ENCODE results near the gene CISD3.
A peak's percentile ranks its signal among the peaks of the same experiment; 100 is the strongest.

CISD3 gene

GRCh38 chr17:38747463-38748148, 17.5 kb downstream of the CISD3 start:
- FAIRE-seq (no peak), DNase-seq (ENCODE audit: insufficient read length, low spot score) (no peak)
- peak; percentile 13 for TF ChIP-seq CTCF (IDR thresholded peaks at IDR 0.05; ENCODE audit: insufficient read depth, missing control alignments)

GRCh38 chr17:38748149-38748891, 18.2 kb downstream of the CISD3 start, which contains the start of gene PCGF2:
PCGF2 (minus strand) TSS chr17:38748336; CDS start chr17:38740402, 7,934 bp downstream.
- no peak for TF ChIP-seq CTCF (IDR thresholded peaks at IDR 0.05; ENCODE audit: insufficient read depth, missing control alignments)
- FAIRE-seq: no peak
- DNase-seq (ENCODE audit: insufficient read length, low spot score): peak; percentile 68

GRCh38 chr17:38748892-38749222, 18.7 kb downstream of the CISD3 start:
- FAIRE-seq: no peak
- no peak for DNase-seq (ENCODE audit: insufficient read length, low spot score)

GRCh38 chr17:38749223-38750043, 19.3 kb downstream of the CISD3 start:
- FAIRE-seq (no peak), DNase-seq (ENCODE audit: insufficient read length, low spot score) (no peak)
- no peak for TF ChIP-seq CTCF (IDR thresholded peaks at IDR 0.05; ENCODE audit: insufficient read depth, missing control alignments)

More at GRCh38 chr17:38748892-38749222, 18.7 kb downstream of the CISD3 start:
- TF ChIP-seq CTCF (IDR thresholded peaks at IDR 0.05; ENCODE audit: insufficient read depth, missing control alignments): no peak

- FAIRE-seq (no peak), DNase-seq (ENCODE audit: insufficient read length, low spot score) (no peak)
- no peak for TF ChIP-seq CTCF (IDR thresholded peaks at IDR 0.05; ENCODE audit: insufficient read depth, missing control alignments)
These were observed 19.8 kb downstream of the CISD3 start for GRCh38 chr17:38750044-38750311.

- no peak for FAIRE-seq
- DNase-seq (ENCODE audit: insufficient read length, low spot score): no peak
- TF ChIP-seq CTCF (IDR thresholded peaks at IDR 0.05; ENCODE audit: insufficient read depth, missing control alignments): no peak
These were observed 20.4 kb downstream of the CISD3 start for GRCh38 chr17:38750312-38751121.

Measured in D721Med (cell line).